Keratinocyte (primary cell): Measurements from ENCODE around the gene SPATA31C1. TPM values are rescaled to one million over a fixed set of nuclear protein-coding genes. Genes with fewer than 3 reads are reported as not detected.

Source experiments
- DNase-seq: peaks from one replicate; pipeline ENCODE4 v3.0.0-alpha.2; 2011; ENCODE audit warnings: low read depth, missing footprints, low spot score
- FAIRE-seq: peaks from 2 replicates; lab custom pipeline; 2011; peaks lifted over from hg19 to GRCh38; lab: Jason Lieb, UNC
- H2AFZ ChIP-seq: 2 replicates; pipeline ENCODE4 v1.6.0; 2012; ENCODE audit warnings: low read length, control low read depth, inconsistent platforms; ENCODE audit not compliant: control insufficient read depth
- H3K27ac ChIP-seq: 2 replicates; pipeline ENCODE4 v1.5.1; 2011; ENCODE audit warnings: low read length; ENCODE audit not compliant: control insufficient read depth, insufficient read depth
- H3K27me3 ChIP-seq: 3 replicates; pipeline ENCODE4 v1.6.0; 2011; ENCODE audit warnings: low read length; ENCODE audit not compliant: control insufficient read depth, insufficient read depth; ENCODE audit errors: extremely low read depth
- H3K36me3 ChIP-seq, 2 experiments: 2 replicates in 1 of 2; 3 replicates in 1 of 2; pipeline ENCODE4 v1.5.1; 2011; ENCODE audit warnings: low read length in 2 of 2, mild to moderate bottlenecking in 1 of 2; ENCODE audit not compliant: control insufficient read depth in 2 of 2, insufficient read depth in 2 of 2; ENCODE audit errors: extremely low read depth in 1 of 2
- H3K4me1 ChIP-seq: 3 replicates; pipeline ENCODE4 v1.5.1; 2011; ENCODE audit warnings: low read length; ENCODE audit not compliant: control insufficient read depth, insufficient read depth; ENCODE audit errors: extremely low read depth
- H3K4me2 ChIP-seq: 3 replicates; pipeline ENCODE4 v1.6.0; 2011; ENCODE audit warnings: low read depth, low read length; ENCODE audit not compliant: control insufficient read depth, insufficient read depth; ENCODE audit errors: extremely low read depth
- H3K4me3 ChIP-seq, 3 experiments: fragments of 200-600 bp in 1 of 3; sonication (generic) in 1 of 3; 2 replicates in 2 of 3; 3 replicates in 1 of 3; pipeline ENCODE4 v1.5.1; 2011 to 2016; ENCODE audit warnings: low read length in 3 of 3, mild to moderate bottlenecking in 3 of 3, control low read depth in 2 of 3, inconsistent platforms in 1 of 3, low read depth in 1 of 3, mixed read lengths in 1 of 3, mixed run types in 1 of 3, moderate library complexity in 1 of 3; ENCODE audit not compliant: control insufficient read depth in 2 of 3, insufficient read depth in 2 of 3; ENCODE audit errors: extremely low read depth in 1 of 3
- H3K79me2 ChIP-seq: 2 replicates; pipeline ENCODE4 v1.6.0; 2012; ENCODE audit warnings: low read length; ENCODE audit not compliant: control insufficient read depth, insufficient read depth
- H3K9ac ChIP-seq: 3 replicates; pipeline ENCODE4 v1.6.0; 2011; ENCODE audit warnings: low read length; ENCODE audit not compliant: control insufficient read depth, insufficient read depth; ENCODE audit errors: extremely low read depth
- H3K9me1 ChIP-seq: 3 replicates; pipeline ENCODE4 v1.6.0; 2011; ENCODE audit warnings: low read length; ENCODE audit not compliant: control insufficient read depth, insufficient read depth; ENCODE audit errors: extremely low read depth
- H3K9me3 ChIP-seq: 2 replicates; pipeline ENCODE4 v1.5.1; 2012; ENCODE audit warnings: low read depth, low read length; ENCODE audit not compliant: control insufficient read depth
- H4K20me1 ChIP-seq: 3 replicates; pipeline ENCODE4 v1.6.0; 2011; ENCODE audit warnings: low read length; ENCODE audit not compliant: control insufficient read depth, insufficient read depth; ENCODE audit errors: extremely low read depth
- CTCF ChIP-seq, 3 experiments: IDR thresholded peaks in 1 of 3; conservative IDR thresholded peaks in 1 of 3; optimal IDR thresholded peaks in 1 of 3; 2 replicates in 2 of 3; 3 replicates in 1 of 3; pipeline versions ENCODE3 to v1.5.1; 2011; ENCODE audit warnings: low read length in 3 of 3, mild to moderate bottlenecking in 3 of 3, moderate library complexity in 2 of 3, control low read depth in 1 of 3, inconsistent platforms in 1 of 3; ENCODE audit not compliant: insufficient read depth in 2 of 3; ENCODE audit errors: extremely low read depth in 1 of 3
- EZH2 ChIP-seq: IDR thresholded peaks from one replicate; pipeline ENCODE4 v1.6.1; 2012; ENCODE audit warnings: inconsistent platforms, mild to moderate bottlenecking, low read length, moderate library complexity
- dilution Hi-C: fragments of 300-500 bp; cut with MboI; formaldehyde crosslinking; loops from one replicate; pipeline ENCODE4 v1.7.0; 2020; ENCODE audit warnings: low sequenced_read_pairs; ENCODE audit not compliant: extremely low pct_ligation_motif_present
- polyA plus RNA-seq, 5 experiments: library from polyadenylated mRNA; depleted of rRNA in 3 of 5; stranded (reverse) in 3 of 5; stranded (forward) in 1 of 5; unstranded in 1 of 5; fragments of >200 nt; gene quantifications; 1 replicate in 1 of 5; 2 replicates in 3 of 5; 3 replicates in 1 of 5; pipeline versions ENCODE4 v1.2.1 to v1.2.3, GENCODE V29; 2011 to 2012; ENCODE audit warnings: missing spikeins in 2 of 5, low read depth in 1 of 5, low replicate concordance in 1 of 5

SPATA31C1 gene
- polyA plus RNA-seq, 1 donor (not counting 4 experiments of a cell fraction or from before 2014, with no cell fraction given) = not detected

GRCh38 chr9:87944096-87944495 lies 26.3 kb downstream of the SPATA31C1 start:
- dilution Hi-C loops = no loop called here
- no peak overlapping the region for H3K9ac ChIP-seq
- no peak overlapping the region for H3K4me3 ChIP-seq
- DNase-seq (no peak), FAIRE-seq (no peak)
- no peaks in the 10 kb centered on the region for H4K20me1 ChIP-seq
- H3K9me3 ChIP-seq = no peaks in the 10 kb centered on the region
- no peaks in the 10 kb centered on the region for H3K36me3 ChIP-seq
- no peaks in the 10 kb centered on the region for H3K9me1 ChIP-seq
- H3K79me2 ChIP-seq = no peaks in the 10 kb centered on the region
- no peaks in the 10 kb centered on the region for H3K4me1 ChIP-seq
- H3K4me2 ChIP-seq = no peak overlapping the region
- TF ChIP-seq EZH2 = no peak
- TF ChIP-seq CTCF (optimal IDR thresholded peaks at IDR 0.05 in 1 of 3, IDR thresholded peaks at IDR 0.05 in 1 of 3, conservative IDR thresholded peaks at IDR 0.05 in 1 of 3; ENCODE audit: extremely low read depth in 1 of 3, insufficient read depth in 2 of 3, low read length in 3 of 3) = no peak
- peaks cover 7% of the 10 kb centered on the region for H3K27me3 ChIP-seq
- no peak overlapping the region for H3K27ac ChIP-seq
- H2AFZ ChIP-seq = no peak overlapping the region

- H3K27me3 ChIP-seq = peaks cover 7% of the 10 kb centered on the region
- no peak for FAIRE-seq
Observed at GRCh38 chr9:87944682-87945081, 26.9 kb downstream of the SPATA31C1 start.

More at GRCh38 chr9:87944682-87945081, 26.9 kb downstream of the SPATA31C1 start:
- Histone ChIP-seq H3K9ac (no peak overlapping the region), H3K9me1 (no peaks in the 10 kb centered on the region), H4K20me1 (no peaks in the 10 kb centered on the region), H3K9me3 (no peaks in the 10 kb centered on the region), H3K4me3 (no peak overlapping the region), H3K36me3 (no peaks in the 10 kb centered on the region), H3K27ac (no peak overlapping the region), H2AFZ (no peak overlapping the region), H3K4me1 (no peaks in the 10 kb centered on the region), H3K4me2 (no peak overlapping the region), H3K79me2 (no peaks in the 10 kb centered on the region)
- dilution Hi-C loops = no loop called here
- TF ChIP-seq CTCF (optimal IDR thresholded peaks at IDR 0.05 in 1 of 3, IDR thresholded peaks at IDR 0.05 in 1 of 3, conservative IDR thresholded peaks at IDR 0.05 in 1 of 3; ENCODE audit: extremely low read depth in 1 of 3, insufficient read depth in 2 of 3, low read length in 3 of 3) (no peak), EZH2 (no peak)
- DNase-seq = no peak
